ENCODE measurements around the gene WNT6. TPM values are rescaled to one million over a fixed set of nuclear protein-coding genes. Genes with fewer than 3 reads are reported as not detected.

WNT6 gene
- total RNA-seq, 1 donor from 2014 or later: 2.6 TPM

- FAIRE-seq (no peak), DNase-seq (ENCODE audit: low read depth) (no peak)
- Histone ChIP-seq H3K4me2 (ENCODE audit: low read length) (no peak overlapping the region), H3K9me3 (ENCODE audit: insufficient read depth, low read depth, low read length) (no peaks in the 10 kb centered on the region), H3K36me3 (ENCODE audit: insufficient read depth, low read length) (no peaks in the 10 kb centered on the region), H2AFZ (ENCODE audit: low read depth, low read length) (no peak overlapping the region), H3K9ac (ENCODE audit: low read length) (no peak overlapping the region), H3K4me1 (ENCODE audit: insufficient read depth, low read length) (no peaks in the 10 kb centered on the region), H3K27me3 (ENCODE audit: insufficient read depth, low read length) (peaks cover 13% of the 10 kb centered on the region), H4K20me1 (ENCODE audit: insufficient read depth, low read length) (no peaks in the 10 kb centered on the region), H3K79me2 (ENCODE audit: insufficient read depth, low read length) (no peaks in the 10 kb centered on the region), H3K4me3 (ENCODE audit: insufficient read depth, low read depth, low read length) (no peak overlapping the region), H3K27ac (ENCODE audit: low read depth, low read length) (no peak overlapping the region)
- H3K36me3 Mint-ChIP-seq (ENCODE audit: low read depth, unreplicated experiment): no peaks in the 10 kb centered on the region
- no peak overlapping the region for H3K27ac Mint-ChIP-seq (ENCODE audit: unreplicated experiment)
- H3K27me3 Mint-ChIP-seq (ENCODE audit: low read depth, unreplicated experiment): peaks cover 14% of the 10 kb centered on the region
- H3K4me3 Mint-ChIP-seq (ENCODE audit: unreplicated experiment): no peak overlapping the region
- H3K9me3 Mint-ChIP-seq (ENCODE audit: unreplicated experiment): no peaks in the 10 kb centered on the region
- no peak for TF ChIP-seq EZH2 (IDR thresholded peaks at IDR 0.05; ENCODE audit: insufficient read depth, low read length)
- TF ChIP-seq, protein P1, sequence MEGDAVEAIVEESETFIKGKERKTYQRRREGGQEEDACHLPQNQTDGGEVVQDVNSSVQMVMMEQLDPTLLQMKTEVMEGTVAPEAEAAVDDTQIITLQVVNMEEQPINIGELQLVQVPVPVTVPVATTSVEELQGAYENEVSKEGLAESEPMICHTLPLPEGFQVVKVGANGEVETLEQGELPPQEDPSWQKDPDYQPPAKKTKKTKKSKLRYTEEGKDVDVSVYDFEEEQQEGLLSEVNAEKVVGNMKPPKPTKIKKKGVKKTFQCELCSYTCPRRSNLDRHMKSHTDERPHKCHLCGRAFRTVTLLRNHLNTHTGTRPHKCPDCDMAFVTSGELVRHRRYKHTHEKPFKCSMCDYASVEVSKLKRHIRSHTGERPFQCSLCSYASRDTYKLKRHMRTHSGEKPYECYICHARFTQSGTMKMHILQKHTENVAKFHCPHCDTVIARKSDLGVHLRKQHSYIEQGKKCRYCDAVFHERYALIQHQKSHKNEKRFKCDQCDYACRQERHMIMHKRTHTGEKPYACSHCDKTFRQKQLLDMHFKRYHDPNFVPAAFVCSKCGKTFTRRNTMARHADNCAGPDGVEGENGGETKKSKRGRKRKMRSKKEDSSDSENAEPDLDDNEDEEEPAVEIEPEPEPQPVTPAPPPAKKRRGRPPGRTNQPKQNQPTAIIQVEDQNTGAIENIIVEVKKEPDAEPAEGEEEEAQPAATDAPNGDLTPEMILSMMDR (IDR thresholded peaks at IDR 0.05; ENCODE audit: insufficient read depth, low read depth, low read length): no peak
- peaks cover 1% of the 10 kb centered on the region for H3K4me1 Mint-ChIP-seq (ENCODE audit: low read depth, unreplicated experiment)
These were observed 37.9 kb upstream of the WNT6 start for GRCh38 chr2:218821605-218822211.

- Mint-ChIP-seq H3K9me3 (ENCODE audit: unreplicated experiment) (no peaks in the 10 kb centered on the region), H3K27ac (ENCODE audit: unreplicated experiment) (peak overlapping the region; percentile 72), H3K4me3 (ENCODE audit: unreplicated experiment) (no peak overlapping the region), H3K4me1 (ENCODE audit: low read depth, unreplicated experiment) (no peaks in the 10 kb centered on the region), H3K27me3 (ENCODE audit: low read depth, unreplicated experiment) (peaks cover 20% of the 10 kb centered on the region), H3K36me3 (ENCODE audit: low read depth, unreplicated experiment) (no peaks in the 10 kb centered on the region)
- no peak for TF ChIP-seq EZH2 (IDR thresholded peaks at IDR 0.05; ENCODE audit: insufficient read depth, low read length)
- TF ChIP-seq, protein P1 (IDR thresholded peaks at IDR 0.05; ENCODE audit: insufficient read depth, low read depth, low read length): no peak
- Histone ChIP-seq H3K9me3 (ENCODE audit: insufficient read depth, low read depth, low read length) (no peaks in the 10 kb centered on the region), H3K27me3 (ENCODE audit: insufficient read depth, low read length) (peaks cover 19% of the 10 kb centered on the region), H3K4me3 (ENCODE audit: insufficient read depth, low read depth, low read length) (no peak overlapping the region), H2AFZ (ENCODE audit: low read depth, low read length) (no peak overlapping the region), H3K4me2 (ENCODE audit: low read length) (no peak overlapping the region), H4K20me1 (ENCODE audit: insufficient read depth, low read length) (no peaks in the 10 kb centered on the region), H3K36me3 (ENCODE audit: insufficient read depth, low read length) (no peaks in the 10 kb centered on the region), H3K9ac (ENCODE audit: low read length) (no peak overlapping the region), H3K79me2 (ENCODE audit: insufficient read depth, low read length) (no peaks in the 10 kb centered on the region), H3K27ac (ENCODE audit: low read depth, low read length) (no peak overlapping the region), H3K4me1 (ENCODE audit: insufficient read depth, low read length) (no peaks in the 10 kb centered on the region)
- FAIRE-seq: no peak
- no peak for DNase-seq (ENCODE audit: low read depth)
These were observed 37.0 kb upstream of the WNT6 start for GRCh38 chr2:218822622-218823021.

DNA sequence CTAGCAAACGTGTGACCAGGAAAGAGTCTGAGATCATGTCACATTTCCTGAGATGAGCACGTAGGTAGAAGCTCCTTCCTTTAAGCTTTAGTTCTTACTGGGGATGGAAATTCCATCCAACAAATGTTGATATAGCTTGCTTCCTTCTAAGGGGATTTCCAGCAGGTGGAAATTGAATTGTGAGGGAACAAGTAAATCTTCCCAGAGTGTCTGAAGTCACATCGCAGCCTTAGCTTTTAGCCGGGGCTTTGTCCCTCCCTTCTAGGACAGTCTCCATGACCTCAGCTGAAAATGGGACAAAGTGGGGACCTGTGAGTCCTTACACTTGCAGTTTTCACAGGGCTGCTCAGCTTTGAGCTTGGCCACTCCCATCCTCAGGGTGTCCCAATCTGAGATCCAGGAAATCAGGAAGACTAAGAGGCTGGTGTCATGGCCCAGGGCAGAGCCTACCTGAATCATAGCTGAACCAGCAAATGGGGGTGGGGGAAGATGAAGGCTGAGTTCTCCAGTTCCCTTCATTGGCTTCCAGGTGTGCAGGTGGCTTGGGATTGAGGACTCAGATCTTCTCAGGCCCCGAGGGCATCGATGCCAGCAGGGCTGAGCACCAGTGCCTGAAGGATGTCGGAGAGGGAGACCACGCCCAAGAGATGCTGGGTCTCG is 36.3 kb upstream of the WNT6 start:
- Mint-ChIP-seq H3K36me3 (ENCODE audit: low read depth, unreplicated experiment) (no peaks in the 10 kb centered on the region), H3K4me3 (ENCODE audit: unreplicated experiment) (no peak overlapping the region), H3K9me3 (ENCODE audit: unreplicated experiment) (no peaks in the 10 kb centered on the region), H3K27ac (ENCODE audit: unreplicated experiment) (no peak overlapping the region), H3K27me3 (ENCODE audit: low read depth, unreplicated experiment) (peaks cover 22% of the 10 kb centered on the region), H3K4me1 (ENCODE audit: low read depth, unreplicated experiment) (no peaks in the 10 kb centered on the region)
- no peaks in the 10 kb centered on the region for H3K36me3 ChIP-seq (ENCODE audit: insufficient read depth, low read length)
- no peak overlapping the region for H3K27ac ChIP-seq (ENCODE audit: low read depth, low read length)
- H3K9me3 ChIP-seq (ENCODE audit: insufficient read depth, low read depth, low read length): no peaks in the 10 kb centered on the region
- H3K4me2 ChIP-seq (ENCODE audit: low read length): no peak overlapping the region
- no peaks in the 10 kb centered on the region for H3K79me2 ChIP-seq (ENCODE audit: insufficient read depth, low read length)
- peaks cover 19% of the 10 kb centered on the region for H3K27me3 ChIP-seq (ENCODE audit: insufficient read depth, low read length)
- no peak overlapping the region for H3K9ac ChIP-seq (ENCODE audit: low read length)
- H3K4me3 ChIP-seq (ENCODE audit: insufficient read depth, low read depth, low read length): no peak overlapping the region
- FAIRE-seq (no peak), DNase-seq (ENCODE audit: low read depth) (no peak)
- H4K20me1 ChIP-seq (ENCODE audit: insufficient read depth, low read length): no peaks in the 10 kb centered on the region
- TF ChIP-seq EZH2 (IDR thresholded peaks at IDR 0.05; ENCODE audit: insufficient read depth, low read length): no peak
- TF ChIP-seq, protein P1 (IDR thresholded peaks at IDR 0.05; ENCODE audit: insufficient read depth, low read depth, low read length): no peak
- no peaks in the 10 kb centered on the region for H3K4me1 ChIP-seq (ENCODE audit: insufficient read depth, low read length)
- H2AFZ ChIP-seq (ENCODE audit: low read depth, low read length): no peak overlapping the region
